Ovary (tissue), 3 donors: ENCODE results near the gene EEIG1.

Source experiments
- CTCF ChIP-seq, 3 donors: fragments of 450-650 bp in 2 of 3; fragments of 200-600 bp in 1 of 3; IDR thresholded peaks; one replicate each; pipeline versions ENCODE4 v1.5.1 to v1.8.0; 2016 to 2022; ENCODE audit warnings: antibody characterized with exemption in 3 of 3, mild to moderate bottlenecking in 1 of 3
- EP300 ChIP-seq: sonication (generic); formaldehyde crosslinking; IDR thresholded peaks from one replicate; pipeline ENCODE4 v1.6.1; 2017; ENCODE audit warnings: antibody characterized with exemption
- donor health status: DM: no; HTN: no; CAD: no.

- no peak for TF ChIP-seq CTCF (IDR thresholded peaks at IDR 0.05)
- TF ChIP-seq EP300 = no peak
These were observed 11.9 kb downstream of the EEIG1 start for GRCh38 chr9:127968700-127969383.
